SHP77 (cell line): ENCODE measurements around the gene ACD.
A peak's percentile ranks its signal among the peaks of the same experiment; 100 is the strongest.

Source experiments
- DNase-seq, 2 experiments: peaks; one replicate each; lab custom pipeline; 2025; lab: John Stamatoyannopoulos, UW

Gene ACD

GRCh38 chr16:67675999-67676398 is 15.9 kb upstream of the ACD start:
- no peak for DNase-seq

GRCh38 chr16:67675579-67675935 is 15.5 kb upstream of the ACD start:
- no peak for DNase-seq

DNA sequence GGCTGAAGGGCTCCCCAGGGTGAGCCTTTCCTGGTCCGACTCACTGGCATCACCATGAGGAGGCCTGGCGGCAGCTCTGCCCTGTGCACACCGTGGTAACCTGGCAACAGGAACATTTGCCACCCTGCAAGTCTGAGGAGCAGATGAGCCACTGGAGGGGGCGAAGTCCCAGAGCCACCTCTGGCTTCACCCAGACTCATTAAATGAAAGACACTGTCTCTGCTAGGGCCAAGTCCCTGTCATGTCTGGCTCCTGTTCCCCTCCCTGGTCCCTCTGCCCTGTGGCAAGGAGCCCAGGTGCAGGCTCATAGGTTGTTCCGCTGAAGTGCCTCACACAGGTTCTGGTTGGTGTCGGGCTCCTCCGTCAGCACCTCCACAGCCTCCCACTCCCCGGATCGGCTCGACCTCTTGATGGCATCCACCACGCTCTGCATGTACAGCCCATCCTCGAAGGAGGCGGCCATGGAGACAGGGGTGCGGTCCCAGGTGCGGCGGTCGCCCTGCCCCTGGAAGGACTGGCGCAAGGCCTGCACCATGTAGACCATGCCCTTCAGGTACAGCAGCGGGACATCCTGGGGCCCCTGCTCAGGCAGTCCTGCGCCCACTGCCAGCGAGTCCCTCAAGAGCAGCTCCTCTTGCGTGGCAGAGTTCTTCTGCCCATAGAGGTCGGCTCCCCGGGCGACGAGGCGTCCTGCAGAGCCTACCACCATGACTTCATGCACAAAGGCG is 15.0 kb upstream of the ACD start:
- no peak for DNase-seq

- DNase-seq: peak; percentile 40 to 50
Observed at GRCh38 chr16:67673712-67674580, 13.9 kb upstream of the ACD start.

GRCh38 chr16:67672739-67673662 is 12.9 kb upstream of the ACD start:
- peak; percentile 52 to 64 for DNase-seq

DNA sequence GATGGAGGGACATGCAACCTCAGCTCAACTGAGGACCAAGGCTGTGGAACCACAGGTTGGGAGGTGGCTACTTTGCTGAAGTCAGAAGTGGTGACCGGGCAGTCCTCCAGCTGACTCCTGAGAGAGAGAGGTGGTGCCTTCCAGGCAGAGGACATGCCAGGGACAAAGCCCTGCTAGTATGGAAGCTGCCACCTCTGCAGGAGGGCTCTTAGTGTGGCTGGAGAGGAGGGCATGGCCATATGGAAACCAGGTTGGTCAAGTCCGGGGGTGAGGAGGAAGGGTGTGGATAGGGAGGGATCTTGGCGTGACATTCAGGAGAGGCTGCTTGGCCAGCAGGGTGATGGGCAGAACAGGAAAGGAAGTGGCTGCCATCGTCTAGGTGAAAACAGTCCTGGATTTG is 12.2 kb upstream of the ACD start:
- no peak for DNase-seq

DNA sequence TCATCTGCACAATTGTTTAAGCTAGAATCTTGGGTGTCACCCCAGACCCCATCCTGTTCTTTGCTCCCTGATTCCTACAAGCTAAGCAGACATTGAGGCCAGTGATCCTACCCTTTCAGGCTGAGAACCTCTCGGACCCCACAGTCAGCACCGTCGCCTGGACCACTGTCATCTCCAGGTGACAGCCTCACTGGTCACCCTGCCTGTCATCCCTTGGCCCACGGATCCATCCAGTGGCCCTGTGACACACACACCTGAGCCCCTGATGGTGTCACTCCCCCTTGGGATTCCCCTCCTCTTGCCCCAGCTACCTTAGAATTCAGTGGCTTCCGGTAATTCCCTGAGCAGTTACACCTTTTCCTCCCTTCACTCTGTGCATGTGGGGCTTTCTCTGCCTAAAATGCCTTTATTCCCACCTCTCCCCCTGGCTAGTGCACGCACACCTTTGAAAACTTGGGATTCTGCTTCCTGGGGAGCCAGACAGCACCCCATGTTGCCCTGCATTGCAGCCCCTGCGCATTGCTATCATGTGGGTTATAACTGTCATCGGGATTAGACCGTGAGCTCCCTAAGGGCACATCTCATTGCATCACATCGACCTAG is 9.5 kb upstream of the ACD start:
- DNase-seq: no peak

- no peak for DNase-seq
Observed at GRCh38 chr16:67668495-67669157, 8.6 kb upstream of the ACD start.

GRCh38 chr16:67667817-67668494 is 7.9 kb upstream of the ACD start:
- DNase-seq: peak; percentile 96 to 97

- no peak for DNase-seq
Observed at GRCh38 chr16:67667453-67667816, 7.4 kb upstream of the ACD start.

- peak; percentile 77 to 88 for DNase-seq
Observed at GRCh38 chr16:67666559-67667452, 6.7 kb upstream of the ACD start, which contains the start of the genes C16orf86 and ENKD1. Gene C16orf86, plus strand, starts transcription at chr16:67666814. Its CDS starts 157 bp downstream, at chr16:67666971. Gene ENKD1, minus strand, starts transcription at chr16:67666750. Its CDS starts 308 bp downstream, at chr16:67666442.

DNA sequence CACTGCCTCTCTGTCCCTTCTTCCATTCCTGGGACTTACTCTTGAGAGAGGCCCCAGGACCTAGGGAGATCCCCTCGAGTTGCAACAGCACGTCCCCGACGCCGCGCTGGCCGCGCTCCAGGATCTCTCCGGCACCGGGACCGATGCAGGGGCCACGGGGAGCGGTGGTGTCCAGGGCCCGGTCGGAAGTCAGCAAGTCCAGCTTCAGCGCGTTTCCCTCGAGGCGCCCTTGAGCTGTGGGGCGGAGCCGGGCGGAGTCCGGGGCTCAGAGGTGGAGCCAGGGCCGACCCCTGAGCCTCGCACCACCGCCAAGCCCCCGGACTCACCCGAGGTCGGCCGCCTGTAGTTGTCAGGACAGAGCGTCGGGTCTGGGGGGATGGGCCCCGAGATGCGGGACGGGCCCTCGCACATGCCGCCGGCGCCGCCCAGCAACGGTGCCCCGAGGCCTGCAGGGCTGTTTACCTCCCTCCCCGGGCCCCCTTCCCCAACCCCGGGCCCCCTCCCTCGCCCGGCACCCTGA is 6.0 kb upstream of the ACD start:
- DNase-seq: peak in 1 of 2 experiments; percentile 30

- no peak for DNase-seq
Observed at GRCh38 chr16:67665598-67665997, 5.5 kb upstream of the ACD start.

DNA sequence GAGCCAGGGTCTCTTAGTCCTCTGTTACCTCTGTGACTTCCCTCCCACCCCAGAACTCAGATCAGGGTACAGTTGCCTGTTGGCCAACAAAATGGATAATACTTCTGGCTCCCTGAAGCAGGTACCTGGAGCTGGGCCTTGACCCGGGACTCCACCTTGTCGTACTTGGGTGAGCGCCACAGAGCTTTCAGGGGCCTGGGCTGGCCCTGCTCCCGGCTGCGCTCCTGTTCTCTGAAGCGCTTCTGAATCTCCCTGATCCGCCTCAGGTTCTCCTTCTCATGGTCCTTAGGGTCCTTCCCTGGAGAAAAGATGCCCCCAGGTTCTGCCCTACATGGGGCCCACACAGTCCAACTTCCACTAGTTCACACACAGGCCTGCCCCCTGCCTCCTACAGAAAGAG is 4.8 kb upstream of the ACD start:
- no peak for DNase-seq

DNA sequence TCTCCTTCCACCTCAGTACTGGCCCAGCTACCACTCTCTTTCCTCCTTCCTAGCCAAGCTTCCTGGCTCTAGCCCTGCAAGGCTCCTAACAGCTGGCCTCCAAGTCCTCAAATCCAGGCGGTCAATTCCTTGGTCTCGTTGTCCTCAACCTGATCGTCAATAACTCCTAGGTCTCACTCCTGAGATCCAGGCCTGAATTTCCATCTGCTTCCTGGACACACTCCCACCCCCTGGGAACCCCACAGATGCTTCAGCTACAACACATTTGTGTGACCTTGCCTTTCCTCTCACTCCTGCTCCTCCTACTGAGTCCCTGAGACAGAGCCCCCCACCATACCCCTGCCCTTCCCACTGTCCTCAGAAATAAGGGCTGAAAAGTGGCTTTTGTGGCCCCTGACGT is 4.2 kb upstream of the ACD start:
- DNase-seq: no peak

- no peak for DNase-seq
Observed at GRCh38 chr16:67663877-67664222, 3.8 kb upstream of the ACD start.

GRCh38 chr16:67663151-67663876 is 3.3 kb upstream of the ACD start:
- peak; percentile 21 to 27 for DNase-seq

DNA sequence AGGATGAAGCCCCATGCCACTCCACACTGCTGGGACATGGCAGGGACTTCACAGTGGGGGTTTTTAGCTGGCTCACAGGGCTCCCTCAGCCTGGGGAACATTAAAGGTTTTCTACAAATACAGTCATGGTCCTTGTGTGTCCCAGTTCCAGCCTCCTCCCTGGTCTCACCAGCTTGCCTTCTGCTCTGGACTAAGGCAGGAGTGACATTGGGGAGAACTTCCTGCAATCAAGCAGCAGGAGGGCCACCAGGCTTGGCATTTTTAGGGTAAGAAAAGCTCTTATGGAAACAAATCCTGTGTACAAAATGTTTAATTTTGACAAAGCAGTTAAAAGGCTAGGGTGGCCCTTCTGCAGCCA is 2.6 kb upstream of the ACD start:
- no peak for DNase-seq
